Stimulated activated CD8-positive, alpha-beta memory T cell treated with anti-CD3 and anti-CD28 coated beads, Interleukin-4, amount 100 ng/mL, for 48 hours (primary cell): ENCODE measurements around the gene DGKA.
A peak's percentile ranks its signal among the peaks of the same experiment; 100 is the strongest.

Experiments
- DNase-seq: peaks from one replicate; pipeline ENCODE4 v3.0.0-alpha.2; 2020

The DGKA gene

DNA sequence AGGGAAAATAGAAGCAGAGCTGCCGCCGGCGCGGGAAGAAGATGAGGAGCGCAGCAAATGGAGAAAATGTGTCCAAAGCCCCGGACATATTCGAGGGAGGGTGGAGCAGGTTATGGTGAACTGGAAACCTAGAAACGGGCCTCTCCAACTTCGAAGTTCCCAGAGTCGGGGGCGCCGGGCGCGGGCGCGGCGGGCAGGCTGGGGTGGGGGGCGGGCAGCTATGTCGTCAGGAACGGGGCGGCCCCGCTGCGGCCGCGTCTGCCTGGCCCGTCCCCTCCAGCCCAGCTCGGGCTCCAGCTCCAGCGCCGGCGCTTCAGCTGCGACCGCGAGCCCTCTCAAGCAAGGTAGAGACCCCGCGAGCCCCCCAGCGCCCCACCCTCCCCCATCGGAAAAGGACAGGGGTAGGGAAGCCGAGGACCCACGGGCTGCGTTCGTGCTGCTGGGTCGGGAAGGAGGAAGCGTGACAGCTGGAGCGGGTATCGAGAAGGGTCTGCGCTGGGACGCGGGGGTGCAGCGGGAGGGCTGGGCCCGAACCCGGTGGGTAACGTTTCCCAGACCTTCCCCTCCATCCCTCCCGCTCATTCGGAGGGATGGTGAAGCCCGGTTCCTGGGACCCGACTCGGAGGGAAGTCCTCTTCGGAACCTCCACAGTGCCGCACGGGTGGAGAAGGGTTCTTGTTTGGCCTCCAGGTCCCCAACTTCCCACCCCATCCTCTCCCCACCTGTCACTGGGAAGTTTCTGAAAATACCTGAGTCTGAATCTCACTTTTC, 1.0 kb downstream of the DGKA start:
- DNase-seq: peak; percentile 57

DNA sequence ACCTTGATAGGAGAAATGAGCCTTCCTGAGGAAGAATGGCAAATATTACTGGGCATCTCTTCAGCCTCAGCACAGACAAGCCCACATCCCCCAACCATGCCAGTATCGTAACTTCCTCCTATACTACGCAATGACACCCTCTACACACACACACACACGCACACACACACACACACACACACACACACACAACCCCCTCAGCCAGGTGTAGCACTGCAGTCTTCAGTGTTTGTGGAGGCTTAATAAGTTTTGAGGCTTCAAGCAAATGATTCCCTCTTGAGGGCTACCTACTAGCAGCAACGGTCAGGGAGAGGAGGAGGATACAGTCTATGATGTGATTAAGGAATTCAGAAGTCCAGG, 1.6 kb downstream of the DGKA start:
- peak; percentile 62 for DNase-seq

DNA sequence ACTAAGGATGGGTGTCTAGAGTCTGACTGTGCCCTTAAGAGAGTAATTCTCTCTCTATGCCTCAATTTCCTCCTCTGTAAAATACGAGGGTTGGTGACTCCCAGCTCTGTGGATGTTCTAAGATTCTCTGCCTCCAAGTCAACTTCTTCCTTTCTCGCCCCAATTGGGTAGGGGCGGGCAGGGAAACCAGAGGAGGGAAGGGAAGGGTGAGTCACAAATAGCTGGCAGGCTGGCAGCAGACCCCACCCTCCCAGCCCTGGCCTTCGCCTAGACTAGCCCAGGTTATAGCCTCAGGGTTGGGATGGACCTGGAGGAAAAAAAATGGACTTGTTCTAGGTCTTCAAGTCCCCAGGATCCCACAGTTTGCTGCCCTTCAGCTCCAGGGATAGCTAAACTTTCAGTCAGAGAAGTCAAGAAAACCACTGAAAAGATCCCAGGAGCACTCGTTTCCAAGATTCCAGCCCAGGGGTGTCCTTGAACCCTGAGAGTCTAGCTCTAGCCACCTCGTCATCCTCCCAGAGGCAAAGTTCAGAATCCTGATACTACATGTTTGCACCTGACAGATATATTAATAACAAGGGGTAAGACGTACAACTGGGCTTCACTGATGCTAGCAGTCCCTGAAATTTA, 2.3 kb downstream of the DGKA start:
- DNase-seq: no peak

DNA sequence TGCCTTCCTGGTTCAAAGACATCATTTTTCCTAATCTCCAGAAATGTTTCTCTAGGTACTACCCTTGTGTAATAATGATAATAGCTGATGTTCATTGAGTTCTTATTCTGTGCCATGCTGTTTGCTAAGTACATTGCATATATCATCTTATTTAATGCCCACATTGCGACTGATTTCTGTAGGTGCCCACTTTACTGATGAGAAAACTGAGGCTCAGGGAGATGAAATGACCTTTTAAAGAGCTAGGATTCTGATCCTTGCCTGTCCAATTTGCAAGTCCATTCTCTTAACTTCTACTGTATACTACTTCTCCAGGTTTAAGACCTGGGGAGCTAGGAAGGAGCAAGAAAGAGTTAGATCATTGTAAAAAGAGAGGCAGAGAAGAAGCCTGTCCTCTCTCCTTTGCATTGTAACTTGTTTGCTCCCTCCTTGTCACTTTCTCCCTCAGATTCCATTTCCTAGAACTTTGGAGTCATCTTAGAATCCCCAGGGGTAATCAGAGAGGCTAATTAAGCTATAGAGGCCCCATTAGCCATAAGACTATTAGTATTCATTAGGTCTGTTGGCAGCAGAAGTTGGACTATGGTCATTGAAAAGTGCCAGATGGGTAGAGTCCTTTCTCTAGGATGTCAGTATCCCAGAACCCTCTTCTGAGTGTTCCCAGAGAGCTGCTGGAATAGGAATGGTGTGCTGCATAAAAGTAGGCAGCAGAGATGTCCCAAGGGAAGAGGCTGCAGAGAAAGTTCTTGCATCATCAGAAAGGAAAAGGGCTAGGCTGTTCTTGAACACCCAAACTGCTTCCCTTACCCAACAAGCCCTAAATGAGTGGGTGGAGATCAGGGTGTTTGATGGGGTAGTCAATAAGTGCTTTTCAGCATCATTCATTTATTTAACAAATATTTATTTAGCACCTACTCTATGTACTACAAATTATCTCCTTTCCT, 3.1 kb downstream of the DGKA start:
- DNase-seq: no peak

DNA sequence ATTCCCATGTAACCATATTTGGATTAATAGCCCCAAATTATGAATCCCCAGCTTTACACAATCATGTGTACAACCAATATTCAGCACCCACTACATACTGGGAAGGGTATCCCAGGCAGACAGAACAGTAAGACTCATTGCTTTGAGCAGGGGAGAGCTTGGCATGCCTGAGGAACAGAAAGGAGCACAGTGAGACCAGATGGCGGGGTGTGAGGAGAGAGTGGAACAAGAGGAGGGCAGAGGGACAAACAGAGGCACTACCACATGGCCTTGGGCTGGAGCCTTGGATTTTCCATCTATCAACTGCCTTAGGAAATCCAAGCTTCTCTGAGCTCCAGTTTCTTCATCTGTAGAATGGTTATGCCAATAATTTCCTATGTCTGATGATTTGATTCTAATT, 3.8 kb downstream of the DGKA start:
- no peak for DNase-seq

DNA sequence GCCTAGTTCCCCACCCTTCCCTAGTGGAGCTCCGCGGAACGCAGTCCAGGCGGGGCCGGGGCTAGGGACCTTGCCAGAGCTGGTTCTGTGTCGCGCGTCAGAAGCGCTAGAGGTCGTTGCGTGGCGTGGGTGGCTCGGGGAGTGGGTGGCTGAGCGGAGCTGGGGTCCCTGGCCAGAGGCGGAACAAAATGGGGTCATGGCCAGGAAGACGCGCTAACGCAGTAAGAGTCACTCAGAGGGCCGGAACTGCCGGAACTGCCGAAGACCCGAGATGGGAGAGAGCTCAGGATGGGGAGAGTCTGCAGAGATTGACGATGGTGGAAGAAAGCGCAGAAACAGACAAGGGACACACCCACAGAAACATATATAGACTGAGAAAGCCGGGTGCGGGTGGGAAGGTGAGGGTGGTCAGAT, 4.8 kb downstream of the DGKA start:
- DNase-seq: peak; percentile 61

DNA sequence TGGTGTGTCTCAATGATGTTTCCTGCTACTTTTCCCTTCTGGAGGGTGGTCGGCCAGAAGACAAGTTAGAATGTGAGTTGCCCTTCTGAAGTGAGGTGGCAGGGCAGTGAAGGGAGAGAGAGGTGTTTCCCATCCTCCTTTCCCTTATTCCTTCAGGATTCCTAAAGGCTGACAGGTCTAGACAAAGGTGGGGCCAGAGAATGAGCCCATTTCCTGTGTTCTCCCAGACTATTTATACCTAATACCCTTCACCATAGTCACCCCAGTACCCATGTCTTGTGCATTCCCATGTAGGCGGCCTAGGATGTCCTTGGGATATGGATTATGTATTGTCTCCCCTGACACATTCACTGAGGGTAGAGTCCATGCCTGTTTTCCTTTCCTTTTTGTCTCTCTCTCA, 7.0 kb downstream of the DGKA start:
- no peak for DNase-seq

DNA sequence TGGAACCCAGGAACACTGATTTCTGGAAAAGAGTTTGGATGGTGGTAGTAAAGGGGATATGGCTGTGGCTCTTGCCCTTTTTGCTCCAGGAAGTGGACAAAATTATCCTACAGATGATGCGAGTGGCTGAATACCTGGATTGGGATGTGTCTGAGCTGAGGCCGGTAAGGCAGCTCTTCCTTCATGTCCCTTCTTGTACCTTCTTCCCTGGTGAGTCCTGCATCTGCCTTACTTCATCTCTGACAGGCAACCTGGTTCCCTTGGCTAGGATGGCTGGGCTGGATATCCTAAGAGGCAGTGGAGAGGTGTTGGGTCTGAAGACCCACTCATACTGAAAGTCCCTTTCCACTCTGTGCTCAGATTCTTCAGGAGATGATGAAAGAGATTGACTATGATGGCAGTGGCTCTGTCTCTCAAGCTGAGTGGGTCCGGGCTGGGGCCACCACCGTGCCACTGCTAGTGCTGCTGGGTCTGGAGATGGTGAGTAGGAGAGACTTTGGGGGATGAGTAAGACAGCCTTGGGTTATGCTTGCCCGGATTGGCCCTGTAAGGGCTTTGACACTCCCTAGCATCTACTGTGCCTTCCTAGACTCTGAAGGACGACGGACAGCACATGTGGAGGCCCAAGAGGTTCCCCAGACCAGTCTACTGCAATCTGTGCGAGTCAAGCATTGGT, 8.0 kb downstream of the DGKA start:
- DNase-seq: peak; percentile 58

DNA sequence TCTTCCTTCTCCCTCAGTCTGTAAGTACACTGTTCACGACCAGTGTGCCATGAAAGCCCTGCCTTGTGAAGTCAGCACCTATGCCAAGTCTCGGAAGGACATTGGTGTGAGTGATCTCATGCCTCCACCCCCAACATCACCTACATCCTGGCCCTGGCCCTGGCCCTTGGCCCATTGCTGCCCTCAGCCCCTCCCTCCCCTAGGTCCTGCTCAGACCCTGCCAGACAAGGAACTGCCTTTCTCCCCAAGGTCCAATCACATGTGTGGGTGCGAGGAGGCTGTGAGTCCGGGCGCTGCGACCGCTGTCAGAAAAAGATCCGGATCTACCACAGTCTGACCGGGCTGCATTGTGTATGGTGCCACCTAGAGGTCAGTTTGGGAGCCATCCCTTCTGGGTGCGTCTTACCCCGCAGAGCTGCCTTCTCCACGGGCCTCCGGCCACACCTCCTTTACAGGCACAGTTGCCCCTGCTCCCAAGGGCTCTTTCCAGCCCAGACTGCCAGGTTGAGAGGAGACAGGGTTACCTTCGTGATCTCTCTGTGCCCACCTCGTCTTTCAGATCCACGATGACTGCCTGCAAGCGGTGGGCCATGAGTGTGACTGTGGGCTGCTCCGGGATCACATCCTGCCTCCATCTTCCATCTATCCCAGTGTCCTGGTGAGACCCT, 9.2 kb downstream of the DGKA start:
- DNase-seq: peak; percentile 89

DNA sequence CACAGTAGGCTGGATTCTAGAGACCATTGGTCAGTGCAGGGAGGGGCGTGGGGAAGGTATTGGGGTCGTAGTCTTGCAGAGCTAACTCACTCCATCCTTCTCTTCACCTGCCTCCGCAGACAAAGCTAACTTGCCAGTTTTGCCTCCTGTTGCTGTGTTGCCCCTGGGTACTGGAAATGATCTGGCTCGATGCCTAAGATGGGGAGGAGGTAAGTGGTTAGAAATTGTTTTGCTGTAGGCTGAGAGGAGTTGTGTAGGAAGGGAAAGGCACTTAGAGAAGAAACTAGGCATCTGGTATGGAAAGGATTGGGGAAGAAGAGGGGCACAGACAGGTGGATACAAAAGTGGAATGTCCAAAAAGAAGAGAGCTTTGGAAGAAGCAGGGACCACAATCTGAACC, 11.1 kb downstream of the DGKA start:
- DNase-seq: no peak

DNA sequence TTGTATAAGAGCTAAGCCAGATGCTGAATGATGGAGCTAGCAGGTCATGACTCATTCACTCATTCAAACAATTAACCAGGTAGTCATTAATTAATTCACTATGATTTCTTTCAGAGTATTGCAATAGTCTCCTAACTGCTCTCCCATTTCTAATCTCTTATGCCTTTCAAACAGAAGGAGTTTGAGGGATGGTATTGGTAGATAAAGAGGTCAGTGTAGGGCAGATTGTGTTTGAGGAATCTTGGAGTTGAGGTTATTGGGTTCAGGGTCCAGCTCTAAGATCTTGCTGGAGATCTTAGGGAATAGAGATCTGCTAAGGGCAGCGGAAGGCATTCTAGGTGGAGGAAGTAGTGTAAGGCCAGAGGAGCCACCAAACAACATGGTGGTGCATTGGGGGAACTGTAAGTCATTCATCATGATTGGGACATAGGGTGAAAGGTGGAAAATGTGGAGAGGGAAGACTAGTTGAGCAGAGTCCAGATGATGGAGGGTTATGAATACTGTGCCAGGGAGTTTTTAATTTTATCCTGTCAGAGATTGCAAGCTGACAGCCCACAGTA, 11.7 kb downstream of the DGKA start:
- no peak for DNase-seq

DNA sequence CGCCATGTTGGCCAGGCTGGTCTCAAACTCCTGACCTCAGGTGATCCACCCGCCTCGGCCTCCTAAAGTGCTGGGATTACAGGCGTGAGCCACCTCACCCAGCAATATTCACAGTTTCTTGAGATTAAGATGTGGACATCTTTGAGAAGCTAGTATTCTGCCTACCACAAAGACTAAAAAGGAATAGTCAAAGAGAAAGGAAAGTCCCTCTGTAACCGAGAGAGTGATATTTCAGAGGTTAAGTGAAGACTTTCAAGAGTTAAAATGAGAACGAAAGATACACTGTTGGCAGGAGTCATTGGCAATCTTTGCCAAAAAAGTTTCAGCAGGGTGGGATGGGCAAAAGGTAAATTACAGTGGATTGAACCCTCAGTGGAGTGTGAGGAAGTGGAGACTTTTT, 15.6 kb downstream of the DGKA start:
- no peak for DNase-seq

DNA sequence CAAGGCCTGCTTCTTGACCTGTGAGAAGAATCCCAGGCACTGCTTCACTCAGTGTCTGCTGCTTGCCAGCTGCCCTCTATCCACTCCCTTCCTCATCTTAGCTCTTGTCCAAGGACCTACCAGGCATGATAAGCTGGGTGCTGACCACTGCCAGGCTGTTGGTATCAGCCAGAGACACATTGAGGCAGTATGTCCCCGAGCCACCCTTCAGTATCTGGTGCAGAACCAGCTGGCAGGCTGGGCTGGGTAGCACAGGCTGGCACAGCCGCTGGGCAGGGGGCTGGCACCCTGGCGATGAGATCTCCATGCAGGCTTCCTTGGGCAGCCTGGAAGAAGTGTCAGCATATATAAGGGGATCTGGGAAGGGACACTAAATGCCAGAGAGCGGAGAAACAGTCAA, 24.4 kb downstream of the DGKA start:
- DNase-seq: no peak

DNA sequence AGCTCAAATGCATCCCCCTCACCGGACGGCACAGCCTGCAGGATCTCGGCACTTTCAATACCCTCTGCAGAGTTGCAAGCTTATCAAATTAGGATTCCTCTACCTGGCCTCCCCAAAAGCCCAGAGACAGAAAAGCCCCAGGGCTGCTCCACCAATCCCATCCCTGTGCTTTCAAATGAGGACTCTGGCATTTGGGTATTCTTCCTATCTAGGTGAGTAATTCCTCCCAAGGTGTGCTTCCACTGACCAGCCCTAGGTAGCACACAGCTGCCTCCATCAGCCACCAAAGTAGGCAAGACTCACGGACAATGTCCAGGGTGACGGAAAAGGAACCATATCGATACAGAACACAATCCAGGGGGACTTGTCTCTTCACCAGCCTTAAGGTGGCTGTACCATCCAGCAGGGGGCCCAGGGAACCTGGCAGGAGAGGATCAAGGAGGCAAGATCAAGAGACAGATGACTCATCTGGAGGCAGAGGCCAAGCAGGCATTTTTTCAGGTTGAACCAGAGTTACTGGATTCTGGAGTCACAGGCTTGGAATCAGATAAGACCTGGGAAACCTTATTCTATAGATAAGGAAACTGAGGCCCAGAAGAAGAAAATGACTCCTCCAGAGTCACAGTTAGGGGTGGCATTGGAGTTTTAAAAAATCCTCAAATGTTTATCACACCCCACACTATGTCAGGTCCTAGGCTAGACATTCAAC, 25.0 kb downstream of the DGKA start:
- peak; percentile 69 for DNase-seq

DNA sequence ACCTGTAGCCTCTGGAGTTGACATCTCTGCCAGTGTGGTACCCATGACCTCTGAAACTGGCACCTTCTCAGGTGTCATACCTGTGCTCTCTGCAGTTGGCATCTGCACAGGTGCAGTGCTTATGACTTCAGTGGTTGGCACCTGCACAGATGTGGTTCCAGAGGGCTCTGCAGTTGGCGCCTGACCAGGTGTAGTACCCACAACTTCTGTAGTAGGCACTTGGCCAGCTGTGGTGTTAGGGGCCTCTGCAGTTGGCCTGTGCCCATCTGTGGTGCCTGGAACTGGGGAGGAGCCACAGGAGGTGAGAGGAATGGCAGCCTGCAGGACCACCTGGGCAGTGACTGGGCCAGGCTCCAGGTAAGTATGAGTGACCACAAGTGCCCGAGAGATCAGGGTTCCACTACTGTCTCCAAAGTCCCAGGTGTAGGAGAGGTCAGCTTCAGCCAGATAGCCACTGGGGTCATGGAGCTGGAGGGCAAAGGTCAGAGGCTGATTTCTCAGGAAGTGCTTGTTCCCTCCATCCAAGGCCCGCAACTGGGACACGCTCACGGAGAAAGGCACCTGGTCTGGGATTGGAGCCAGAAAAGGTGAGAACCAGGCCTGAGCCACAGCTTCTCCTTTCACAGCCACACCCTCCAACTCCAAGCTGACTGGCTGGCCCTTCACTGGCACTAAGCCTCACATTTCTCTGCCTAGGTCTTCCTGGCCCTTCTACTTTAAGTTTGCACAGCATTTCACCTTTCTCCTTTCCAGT, 26.3 kb downstream of the DGKA start:
- DNase-seq: no peak

DNA sequence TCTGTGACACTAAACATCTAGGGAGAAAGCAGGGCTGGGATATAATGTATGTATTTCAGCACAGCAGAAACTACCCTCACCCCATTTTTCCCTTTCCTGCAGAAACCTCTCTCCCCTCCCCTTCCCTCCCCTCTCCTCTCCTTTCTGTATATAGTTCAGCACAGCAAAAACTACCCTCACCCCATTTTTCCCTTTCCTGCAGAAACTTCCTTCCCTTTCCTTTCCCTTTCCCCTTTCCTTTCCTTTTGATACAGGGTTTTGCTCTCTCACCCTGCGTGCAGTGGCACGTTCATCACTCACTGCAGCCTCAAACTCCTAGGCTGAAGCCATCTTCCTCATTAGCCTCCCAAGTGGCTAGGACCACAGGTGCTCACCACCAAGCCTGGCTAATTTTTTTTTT, 32.8 kb downstream of the DGKA start:
- no peak for DNase-seq

DNA sequence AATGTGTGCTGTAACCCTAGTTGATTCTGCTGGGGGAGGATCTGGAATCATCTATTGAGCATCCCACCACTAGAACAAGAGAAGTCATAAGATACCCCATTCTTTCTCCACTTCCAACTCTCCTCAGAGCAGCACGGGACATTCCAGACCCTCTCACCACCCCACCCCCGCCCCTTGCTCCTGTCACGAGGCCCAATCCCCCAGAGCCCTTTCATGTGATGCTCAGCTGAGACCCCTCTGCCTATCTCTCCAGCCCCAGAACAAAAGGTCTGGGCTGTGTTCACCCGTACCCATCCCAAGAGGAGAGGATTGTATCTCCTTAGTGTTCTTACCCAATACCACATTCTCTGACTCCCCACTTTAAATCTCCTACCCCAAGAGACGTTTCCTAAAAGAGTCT, 34.3 kb downstream of the DGKA start:
- no peak for DNase-seq

DNA sequence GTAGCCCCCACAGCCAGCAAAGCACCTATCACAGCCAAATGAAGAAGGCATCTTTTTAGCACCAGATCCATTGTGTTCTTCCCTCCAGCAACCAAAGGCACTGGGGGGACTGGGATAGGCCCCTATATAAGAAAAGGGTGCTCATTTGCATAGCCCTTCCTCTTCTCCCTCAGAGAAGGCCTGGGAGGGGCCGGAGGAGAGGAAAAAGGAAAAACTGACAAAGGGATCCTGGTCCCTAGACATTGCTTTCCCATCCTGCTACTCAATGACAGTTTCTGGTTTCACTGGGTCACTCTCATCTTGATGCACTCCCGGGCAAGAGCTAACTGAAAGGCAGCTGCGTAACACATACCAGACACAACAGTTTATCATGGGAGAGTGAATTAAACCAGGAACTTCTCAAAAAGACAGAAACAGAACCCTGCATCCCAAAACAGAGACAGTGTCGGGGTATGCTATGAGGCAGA, 35.0 kb downstream of the DGKA start, which contains the start of gene PMEL:
Gene PMEL, minus strand, starts transcription at position 102 of the 467 bp plus-strand sequence. Its CDS starts 31 bp downstream, at position 71.
- DNase-seq: no peak

DNA sequence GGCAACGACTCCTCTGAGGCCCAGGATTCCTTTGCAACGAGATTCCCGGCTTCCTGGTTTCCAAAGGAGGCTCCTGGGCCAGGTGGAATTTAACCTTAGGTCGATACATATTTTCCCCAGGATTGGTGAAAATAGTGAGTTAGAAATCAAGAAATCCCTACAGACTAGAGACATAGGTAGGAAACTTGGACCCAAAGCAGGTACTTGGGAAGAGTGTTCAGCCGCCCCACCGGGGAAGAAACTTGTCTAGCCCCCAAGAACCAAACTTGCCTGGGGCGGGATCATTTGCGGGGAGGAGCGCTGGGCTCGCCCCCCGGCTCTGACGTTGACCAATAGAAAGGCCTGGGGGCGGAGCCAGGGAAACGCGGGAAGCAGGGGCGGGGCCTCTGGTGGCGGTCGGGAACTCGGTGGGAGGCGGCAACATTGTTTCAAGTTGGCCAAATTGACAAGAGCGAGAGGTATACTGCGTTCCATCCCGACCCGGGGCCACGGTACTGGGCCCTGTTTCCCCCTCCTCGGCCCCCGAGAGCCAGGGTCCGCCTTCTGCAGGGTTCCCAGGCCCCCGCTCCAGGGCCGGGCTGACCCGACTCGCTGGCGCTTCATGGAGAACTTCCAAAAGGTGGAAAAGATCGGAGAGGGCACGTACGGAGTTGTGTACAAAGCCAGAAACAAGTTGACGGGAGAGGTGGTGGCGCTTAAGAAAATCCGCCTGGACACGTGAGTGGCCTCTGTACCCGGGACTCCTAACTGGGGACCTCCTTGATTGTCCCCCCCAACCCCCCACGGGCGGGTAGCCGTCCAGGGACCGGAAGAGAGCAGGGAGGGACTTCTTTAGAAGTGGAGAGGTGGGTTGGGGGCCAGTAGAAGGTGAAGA, 35.7 kb downstream of the DGKA start, which contains the start of gene CDK2:
Gene CDK2, plus strand, starts transcription at position 423 of the 874 bp plus-strand sequence. Its CDS starts 179 bp downstream, at position 602.
- peak; percentile 98 for DNase-seq
